Caco-2 (cell line): Measurements from ENCODE around the gene UBE2Q1. TPM values are rescaled to one million over a fixed set of nuclear protein-coding genes. Genes with fewer than 3 reads are reported as not detected.

ENCODE experiments used
- BruUV-seq: library from RNA; stranded (reverse); fragments of 400-500 nt; replicated peaks from 2 replicates; lab custom pipeline; 2021; lab: Mats Ljungman, UMichigan
- CTCF ChIA-PET: fragments of 300-600 bp; sonication (Branson Sonifier 250); formaldehyde crosslinking; loops from one replicate; lab custom pipeline; 2022; ENCODE audit warnings: antibody characterized with exemption; lab: Charles Lee
- POLR2A ChIA-PET: fragments of 300-600 bp; sonication (Branson Sonifier 250); formaldehyde crosslinking; loops from one replicate; lab custom pipeline; 2022; ENCODE audit warnings: antibody characterized with exemption; lab: Charles Lee
- DNase-seq, 2 experiments: peaks; one replicate each; pipeline versions ENCODE4 v3.0.0 to v3.0.0-alpha.2; 2020 to 2022
- H3K27me3 ChIP-seq: replicated peaks from 2 replicates; pipeline ENCODE4 v1.6.0; 2011; ENCODE audit warnings: low read length; ENCODE audit not compliant: control insufficient read depth, insufficient read depth
- H3K36me3 ChIP-seq: 2 replicates; pipeline ENCODE4 v1.5.1; 2011; ENCODE audit warnings: low read length; ENCODE audit not compliant: control insufficient read depth, insufficient read depth
- H3K4me1 ChIP-seq: fragments of 250-450 bp; sonication (Bioruptor Pico); 2 replicates; pipeline ENCODE4 v1.5.1; 2020; ENCODE audit warnings: mild to moderate bottlenecking
- H3K4me3 ChIP-seq: 2 replicates; pipeline ENCODE4 v1.5.1; 2011; ENCODE audit warnings: low read depth, mild to moderate bottlenecking, control low read depth, low read length
- H3K9me3 ChIP-seq: fragments of 250-450 bp; sonication (Bioruptor Pico); 2 replicates; pipeline ENCODE4 v1.5.1; 2020; ENCODE audit warnings: mild to moderate bottlenecking, moderate library complexity
- H3K27ac Mint-ChIP-seq: one replicate; pipeline ENCODE4 v1.8.0; 2022; ENCODE audit warnings: mixed read lengths; ENCODE audit not compliant: unreplicated experiment
- H3K27me3 Mint-ChIP-seq: one replicate; pipeline ENCODE4 v1.8.0; 2022; ENCODE audit warnings: mixed read lengths; ENCODE audit not compliant: insufficient read depth, unreplicated experiment
- H3K36me3 Mint-ChIP-seq: one replicate; pipeline ENCODE4 v1.8.0; 2022; ENCODE audit warnings: mild to moderate bottlenecking, mixed read lengths; ENCODE audit not compliant: insufficient read depth, unreplicated experiment
- H3K4me1 Mint-ChIP-seq: one replicate; pipeline ENCODE4 v1.8.0; 2022; ENCODE audit warnings: low read depth, mixed read lengths; ENCODE audit not compliant: unreplicated experiment
- H3K4me3 Mint-ChIP-seq: one replicate; pipeline ENCODE4 v1.8.0; 2022; ENCODE audit warnings: mild to moderate bottlenecking, moderate library complexity, mixed read lengths; ENCODE audit not compliant: unreplicated experiment
- H3K9me3 Mint-ChIP-seq: one replicate; pipeline ENCODE4 v1.8.0; 2022; ENCODE audit warnings: mixed read lengths; ENCODE audit not compliant: unreplicated experiment
- CTCF ChIP-seq, 2 experiments: fragments of 200-600 bp in 1 of 2; IDR thresholded peaks; 1 replicate in 1 of 2; 2 replicates in 1 of 2; pipeline versions ENCODE4 v1.5.1 to v1.8.0; 2011 to 2022; ENCODE audit warnings: antibody characterized with exemption in 1 of 2, control low read depth in 1 of 2, inconsistent platforms in 1 of 2, low read depth in 1 of 2, low read length in 1 of 2, mild to moderate bottlenecking in 1 of 2, moderate library complexity in 1 of 2; ENCODE audit not compliant: insufficient read depth in 1 of 2, severe bottlenecking in 1 of 2, unreplicated experiment in 1 of 2
- intact Hi-C: fragments of 100-400 bp; cut with micrococcal nuclease; formaldehyde crosslinking; loops from one replicate; pipeline ENCODE4 v1.10.0; 2022; ENCODE audit not compliant: unreplicated experiment
- total RNA-seq: library from RNA; stranded (reverse); gene quantifications from 2 replicates; pipeline ENCODE4 v1.2.3, GENCODE V29; 2022

The UBE2Q1 gene
- total RNA-seq, 1 experiment from 2014 or later, result 93.2 TPM

- H3K4me1 Mint-ChIP-seq, result no peaks in the 10 kb centered on the region
- BruUV-seq, result no TSS peak
- no peak overlapping the region for H3K4me3 Mint-ChIP-seq
- H3K4me3 ChIP-seq, result no peak overlapping the region
- ChIA-PET CTCF (no interaction called here), POLR2A (no interaction called here)
- no peaks in the 10 kb centered on the region for H3K27me3 Mint-ChIP-seq
- TF ChIP-seq CTCF (IDR thresholded peaks at IDR 0.05; ENCODE audit: insufficient read depth in 1 of 2, low read depth in 1 of 2, low read length in 1 of 2, severe bottlenecking in 1 of 2, unreplicated experiment in 1 of 2), result no peak
- no peaks in the 10 kb centered on the region for H3K9me3 ChIP-seq
- H3K27me3 ChIP-seq, result no peaks in the 10 kb centered on the region
- peaks cover 7% of the 10 kb centered on the region for H3K36me3 ChIP-seq
- H3K4me1 ChIP-seq, result no peaks in the 10 kb centered on the region
- H3K27ac Mint-ChIP-seq, result no peak overlapping the region
- no peak for DNase-seq
- peaks cover 90% of the 10 kb centered on the region for H3K36me3 Mint-ChIP-seq
- H3K9me3 Mint-ChIP-seq, result no peaks in the 10 kb centered on the region
- intact Hi-C loops, result no loop called here
Observed at GRCh38 chr1:154586231-154586630, 27.8 kb upstream of the UBE2Q1 start.

- ChIA-PET POLR2A (no interaction called here), CTCF (no interaction called here)
- no peaks in the 10 kb centered on the region for H3K9me3 ChIP-seq
- peaks cover 4% of the 10 kb centered on the region; the same call in 1 of the 2 replicates for H3K36me3 ChIP-seq
- H3K4me3 ChIP-seq, result no peak overlapping the region
- TF ChIP-seq CTCF (IDR thresholded peaks at IDR 0.05; ENCODE audit: insufficient read depth in 1 of 2, low read depth in 1 of 2, low read length in 1 of 2, severe bottlenecking in 1 of 2, unreplicated experiment in 1 of 2), result no peak
- no peak overlapping the region for H3K4me3 Mint-ChIP-seq
- no TSS peak for BruUV-seq
- no peaks in the 10 kb centered on the region for H3K27me3 Mint-ChIP-seq
- no peaks in the 10 kb centered on the region for H3K9me3 Mint-ChIP-seq
- no peaks in the 10 kb centered on the region for H3K4me1 Mint-ChIP-seq
- no peaks in the 10 kb centered on the region for H3K27me3 ChIP-seq
- H3K4me1 ChIP-seq, result no peaks in the 10 kb centered on the region
- H3K27ac Mint-ChIP-seq, result no peak overlapping the region
- H3K36me3 Mint-ChIP-seq, result peaks cover 90% of the 10 kb centered on the region
- intact Hi-C loops, result no loop called here
- DNase-seq, result no peak
Observed at GRCh38 chr1:154584267-154584994, 26.0 kb upstream of the UBE2Q1 start.

- Mint-ChIP-seq H3K27me3 (no peaks in the 10 kb centered on the region), H3K27ac (no peak overlapping the region), H3K9me3 (no peaks in the 10 kb centered on the region), H3K4me3 (no peak overlapping the region), H3K36me3 (peaks cover 90% of the 10 kb centered on the region), H3K4me1 (no peaks in the 10 kb centered on the region)
- BruUV-seq, result no TSS peak
- H3K36me3 ChIP-seq, result peaks cover 4% of the 10 kb centered on the region; the same call in 1 of the 2 replicates
- no peaks in the 10 kb centered on the region for H3K4me1 ChIP-seq
- no peaks in the 10 kb centered on the region for H3K27me3 ChIP-seq
- no peak overlapping the region for H3K4me3 ChIP-seq
- POLR2A ChIA-PET, result no interaction called here
- intact Hi-C loops, result no loop called here
- DNase-seq, result no peak
- TF ChIP-seq CTCF (IDR thresholded peaks at IDR 0.05; ENCODE audit: insufficient read depth in 1 of 2, low read depth in 1 of 2, low read length in 1 of 2, severe bottlenecking in 1 of 2, unreplicated experiment in 1 of 2), result no peak
- CTCF ChIA-PET, result no interaction called here
- H3K9me3 ChIP-seq, result no peaks in the 10 kb centered on the region
Observed at GRCh38 chr1:154583773-154584172, 25.3 kb upstream of the UBE2Q1 start.
